Activated CD4-positive, alpha-beta memory T cell treated with anti-CD3 and anti-CD28 coated beads, Interleukin-2, amount 10 ng/mL, durations not matched to agents 7 days and 5 days (primary cell): ENCODE data around the gene HPS1. TPM values are rescaled to one million over a fixed set of nuclear protein-coding genes. Genes with fewer than 3 reads are reported as not detected.

Experiments used
- CTCF ChIA-PET: fragments of 350-600 bp; sonication (Branson Sonifier 250); formaldehyde crosslinking; loops from one replicate; lab custom pipeline; 2021; ENCODE audit warnings: antibody characterized with exemption, inconsistent platforms; lab: Charles Lee
- POLR2A ChIA-PET: fragments of 350-600 bp; sonication (Branson Sonifier 250); formaldehyde crosslinking; loops from one replicate; lab custom pipeline; 2021; ENCODE audit warnings: antibody characterized with exemption; lab: Charles Lee
- DNase-seq: peaks from one replicate; pipeline ENCODE4 v3.0.0-alpha.2; 2020
- H3K27ac Mint-ChIP-seq: one replicate; pipeline ENCODE4 v1.8.0; 2021; ENCODE audit warnings: mild to moderate bottlenecking, mixed read lengths
- H3K27me3 Mint-ChIP-seq: one replicate; pipeline ENCODE4 v1.8.0; 2021; ENCODE audit warnings: mixed read lengths
- H3K36me3 Mint-ChIP-seq: one replicate; pipeline ENCODE4 v1.8.0; 2021; ENCODE audit warnings: low read depth, mixed read lengths
- H3K4me1 Mint-ChIP-seq: one replicate; pipeline ENCODE4 v1.8.0; 2021; ENCODE audit warnings: mixed read lengths
- H3K4me3 Mint-ChIP-seq: one replicate; pipeline ENCODE4 v1.8.0; 2021; ENCODE audit warnings: mild to moderate bottlenecking, mixed read lengths
- H3K9me3 Mint-ChIP-seq: one replicate; pipeline ENCODE4 v1.8.0; 2021; ENCODE audit warnings: mixed read lengths
- total RNA-seq, 2 experiments: library from RNA; stranded (reverse); gene quantifications; one replicate each; pipeline ENCODE4 v1.2.3, GENCODE V29; 2021

Gene HPS1
- total RNA-seq, 2 experiments from 2014 or later, result 85.4 to 88.3 TPM

- Mint-ChIP-seq H3K9me3 (no peaks in the 10 kb centered on the region), H3K27me3 (peaks cover 16% of the 10 kb centered on the region), H3K36me3 (no peaks in the 10 kb centered on the region), H3K4me3 (no peak overlapping the region), H3K27ac (no peak overlapping the region), H3K4me1 (no peaks in the 10 kb centered on the region)
- DNase-seq, result no peak
- CTCF ChIA-PET, result no interaction called here
- POLR2A ChIA-PET, result no interaction called here
Observed at GRCh38 chr10:98368644-98369043, 78.1 kb downstream of the HPS1 start.

- Mint-ChIP-seq H3K36me3 (no peaks in the 10 kb centered on the region), H3K4me3 (no peak overlapping the region), H3K4me1 (no peaks in the 10 kb centered on the region), H3K9me3 (no peaks in the 10 kb centered on the region), H3K27ac (no peak overlapping the region), H3K27me3 (peaks cover 11% of the 10 kb centered on the region)
- DNase-seq, result no peak
- ChIA-PET POLR2A (no interaction called here), CTCF (interaction anchor here (1.5 kb wide), 1 partner anchor 58 kb away, joined by 4 read pairs; no protein-coding TSS in a partner anchor)
Observed at GRCh38 chr10:98367604-98368451, 78.9 kb downstream of the HPS1 start.

Other genes starting within 250 kb of the HPS1 start
- not detected for gene LOXL4, start 178.7 kb downstream of the HPS1 start, total RNA-seq
- 10 to 100 TPM; 13.5 to 18.7 TPM for gene PYROXD2, start 31.8 kb downstream of the HPS1 start, total RNA-seq